GM10266 (cell line): ENCODE measurements around the gene RRAD.

Experiments
- DNase-seq: peaks from one replicate; pipeline ENCODE4 v3.0.0; 2012; ENCODE audit errors: extremely low spot score
- CTCF ChIP-seq: IDR thresholded peaks from 2 replicates; pipeline ENCODE4 v1.5.1; 2012; ENCODE audit warnings: mild to moderate bottlenecking, low read depth; ENCODE audit not compliant: control insufficient read depth, insufficient read depth; ENCODE audit errors: missing control alignments

Gene RRAD

GRCh38 chr16:66930189-66930588, 4.9 kb upstream of the RRAD start:
- no peak for DNase-seq
- TF ChIP-seq CTCF, result no peak

GRCh38 chr16:66928702-66929388, 3.5 kb upstream of the RRAD start:
- DNase-seq, result peak; percentile 62
- TF ChIP-seq CTCF, result peak; percentile 45

- no peak for TF ChIP-seq CTCF
- no peak for DNase-seq
Observed at GRCh38 chr16:66927918-66928649, 2.7 kb upstream of the RRAD start.

- peak; percentile 76 for DNase-seq
- TF ChIP-seq CTCF, result no peak
Observed at GRCh38 chr16:66926961-66927436, 1.7 kb upstream of the RRAD start.

GRCh38 chr16:66926171-66926947, 1.0 kb upstream of the RRAD start:
- no peak for TF ChIP-seq CTCF
- no peak for DNase-seq

GRCh38 chr16:66924527-66925321, 611 bp downstream of the RRAD start:
- peak; percentile 84 for DNase-seq
- peak; percentile 74 for TF ChIP-seq CTCF
